H1 (cell line): Measurements from ENCODE around the gene GRK3. TPM values are rescaled to one million over a fixed set of nuclear protein-coding genes. Genes with fewer than 3 reads are reported as not detected.

Experiments used
- CTCF ChIA-PET: fragments of 300-600 bp; sonication (Branson Sonifier 250); formaldehyde crosslinking; loops from one replicate; lab custom pipeline; 2021; ENCODE audit not compliant: partially characterized antibody; lab: Charles Lee
- POLR2A ChIA-PET: fragments of 300-600 bp; sonication (Branson Sonifier 250); formaldehyde crosslinking; loops from one replicate; lab custom pipeline; 2021; ENCODE audit warnings: inconsistent platforms; ENCODE audit not compliant: partially characterized antibody; lab: Charles Lee
- DNase-seq, 2 experiments: peaks; one replicate each; pipeline versions ENCODE4 v3.0.0 to v3.0.0-alpha.2; 2010 to 2022; ENCODE audit warnings: low spot score in 2 of 2, low read depth in 1 of 2, mixed read lengths in 1 of 2
- FAIRE-seq: peaks from 2 replicates; lab custom pipeline; 2011; peaks lifted over from hg19 to GRCh38; lab: Jason Lieb, UNC
- H2AFZ ChIP-seq: 2 replicates; pipeline ENCODE4 v1.8.1; 2012; ENCODE audit warnings: low read length, inconsistent platforms
- H2AK5ac ChIP-seq: 2 replicates; pipeline ENCODE4 v1.6.1; 2013; ENCODE audit warnings: low read depth, low read length
- H2BK120ac ChIP-seq: replicated peaks from 2 replicates; pipeline ENCODE3; 2013; ENCODE audit warnings: low read depth, low read length, inconsistent platforms
- H2BK12ac ChIP-seq: 2 replicates; pipeline ENCODE4 v1.6.1; 2013; ENCODE audit warnings: low read depth, low read length
- H2BK15ac ChIP-seq: 2 replicates; pipeline ENCODE4 v1.6.1; 2013; ENCODE audit warnings: low read length
- H2BK20ac ChIP-seq: 2 replicates; pipeline ENCODE4 v1.6.1; 2013; ENCODE audit warnings: low read length
- H2BK5ac ChIP-seq: 2 replicates; pipeline ENCODE4 v1.6.1; 2013; ENCODE audit warnings: low read depth, low read length
- H3K14ac ChIP-seq: 2 replicates; pipeline ENCODE4 v1.6.1; 2013; ENCODE audit warnings: inconsistent platforms; ENCODE audit not compliant: insufficient read length
- H3K18ac ChIP-seq: 2 replicates; pipeline ENCODE4 v1.6.1; 2013; ENCODE audit warnings: low read length; ENCODE audit errors: extremely low read depth
- H3K23ac ChIP-seq: 2 replicates; pipeline ENCODE4 v1.6.1; 2013; ENCODE audit warnings: inconsistent platforms; ENCODE audit not compliant: insufficient read length
- H3K23me2 ChIP-seq: 2 replicates; pipeline ENCODE4 v1.6.1; 2013; ENCODE audit warnings: low read depth, low read length
- H3K27ac ChIP-seq: 2 replicates; pipeline ENCODE4 v1.6.1; 2011; ENCODE audit warnings: low read depth, low read length, inconsistent platforms
- H3K27me3 ChIP-seq, 4 experiments: replicated peaks in 1 of 4; 1 replicate in 1 of 4; 2 replicates in 3 of 4; pipeline versions ENCODE4 v1.6.1 to v1.8.1; 2011 to 2013; ENCODE audit warnings: low read length in 3 of 4, mild to moderate bottlenecking in 3 of 4, inconsistent platforms in 2 of 4, mixed read lengths in 2 of 4, moderate library complexity in 1 of 4; ENCODE audit not compliant: control insufficient read depth in 3 of 4, insufficient read depth in 3 of 4; ENCODE audit errors: extremely low read depth in 1 of 4
- H3K36me3 ChIP-seq, 4 experiments: 2 replicates each; pipeline versions ENCODE4 v1.6.1 to v1.8.1; 2011 to 2013; ENCODE audit warnings: mild to moderate bottlenecking in 4 of 4, low read length in 3 of 4, moderate library complexity in 2 of 4, control low read depth in 1 of 4, inconsistent platforms in 1 of 4; ENCODE audit not compliant: insufficient read depth in 4 of 4, control insufficient read depth in 2 of 4
- H3K4ac ChIP-seq: replicated peaks from 2 replicates; pipeline ENCODE3; 2013; ENCODE audit warnings: low read length, low read depth, mixed read lengths, inconsistent platforms; ENCODE audit not compliant: insufficient read length
- H3K4me1 ChIP-seq, 4 experiments: replicated peaks in 1 of 4; 1 replicate in 1 of 4; 2 replicates in 3 of 4; pipeline versions ENCODE4 v1.6.1 to v1.8.1; 2011 to 2013; ENCODE audit warnings: low read length in 3 of 4, inconsistent platforms in 2 of 4, mixed read lengths in 1 of 4; ENCODE audit not compliant: insufficient read depth in 4 of 4, control insufficient read depth in 3 of 4
- H3K4me2 ChIP-seq, 2 experiments: 2 replicates each; pipeline versions ENCODE4 v1.6.1 to v1.8.1; 2011 to 2013; ENCODE audit warnings: low read depth in 2 of 2, low read length in 2 of 2, control low read depth in 1 of 2, inconsistent platforms in 1 of 2, mild to moderate bottlenecking in 1 of 2; ENCODE audit not compliant: insufficient read depth in 1 of 2
- H3K4me3 ChIP-seq, 4 experiments: fragments of 200-600, 300-600 bp in 1 of 4; sonication (generic), shearing (Covaris generic), sonication (Bioruptor Twin) in 1 of 4; 2 replicates each; pipeline versions ENCODE4 v1.5.1 to v1.8.1; 2011 to 2016; ENCODE audit warnings: low read length in 4 of 4, low read depth in 3 of 4, control low read depth in 2 of 4, inconsistent platforms in 2 of 4, mild to moderate bottlenecking in 2 of 4, mixed read lengths in 1 of 4, moderate library complexity in 1 of 4; ENCODE audit not compliant: insufficient read depth in 2 of 4; ENCODE audit errors: extremely low read depth in 1 of 4
- H3K56ac ChIP-seq: replicated peaks from 2 replicates; pipeline ENCODE3; 2013; ENCODE audit warnings: low read depth, mild to moderate bottlenecking, mixed read lengths, low read length, inconsistent platforms; ENCODE audit not compliant: insufficient read length
- H3K79me1 ChIP-seq: 2 replicates; pipeline ENCODE4 v1.6.1; 2013; ENCODE audit warnings: low read depth, low read length, control low read depth
- H3K79me2 ChIP-seq, 2 experiments: 2 replicates each; pipeline versions ENCODE4 v1.6.1 to v1.8.1; 2012 to 2013; ENCODE audit warnings: low read length in 2 of 2, mild to moderate bottlenecking in 2 of 2, inconsistent platforms in 1 of 2; ENCODE audit not compliant: insufficient read depth in 2 of 2, control insufficient read depth in 1 of 2
- H3K9ac ChIP-seq, 4 experiments: replicated peaks in 1 of 4; 1 replicate in 1 of 4; 2 replicates in 3 of 4; pipeline versions ENCODE4 v1.6.1 to v1.8.1; 2011 to 2013; ENCODE audit warnings: low read depth in 3 of 4, low read length in 3 of 4, control low read depth in 2 of 4, mild to moderate bottlenecking in 2 of 4, moderate library complexity in 2 of 4, inconsistent platforms in 1 of 4; ENCODE audit errors: extremely low read depth in 1 of 4
- H3K9me3 ChIP-seq, 2 experiments: 2 replicates each; pipeline versions ENCODE4 v1.6.1 to v1.8.1; 2012 to 2013; ENCODE audit warnings: mild to moderate bottlenecking in 2 of 2, moderate library complexity in 2 of 2, control low read depth in 1 of 2, inconsistent platforms in 1 of 2, low read depth in 1 of 2, low read length in 1 of 2, mixed read lengths in 1 of 2; ENCODE audit not compliant: insufficient read depth in 2 of 2
- H4K20me1 ChIP-seq, 2 experiments: replicated peaks in 1 of 2; 2 replicates each; pipeline versions ENCODE3 to v1.8.1; 2011 to 2013; ENCODE audit warnings: inconsistent platforms in 2 of 2, low read length in 2 of 2, mild to moderate bottlenecking in 1 of 2; ENCODE audit not compliant: insufficient read depth in 2 of 2, control insufficient read depth in 1 of 2
- H4K5ac ChIP-seq: 2 replicates; pipeline ENCODE4 v1.6.1; 2013; ENCODE audit warnings: low read length, low read depth, mixed read lengths, inconsistent platforms; ENCODE audit not compliant: insufficient read length
- H4K8ac ChIP-seq: 2 replicates; pipeline ENCODE4 v1.8.0; 2013; ENCODE audit warnings: mild to moderate bottlenecking, moderate library complexity, low read length, inconsistent platforms; ENCODE audit not compliant: insufficient read depth; ENCODE audit errors: extremely low read depth
- H4K91ac ChIP-seq: replicated peaks from 2 replicates; pipeline ENCODE3; 2013; ENCODE audit warnings: low read length, mixed read lengths, inconsistent platforms; ENCODE audit not compliant: insufficient read length
- BACH1 ChIP-seq: IDR thresholded peaks from 2 replicates; pipeline ENCODE4 v1.6.1; 2012; ENCODE audit warnings: low read length, improper control_type of control experiment
- CREB1 ChIP-seq: IDR thresholded peaks from 2 replicates; pipeline ENCODE4 v1.6.1; 2012; ENCODE audit warnings: inconsistent platforms
- CTCF ChIP-seq, 3 experiments: IDR thresholded peaks; 1 replicate in 2 of 3; 2 replicates in 1 of 3; pipeline versions ENCODE4 v1.5.1 to v1.6.1; 2011; ENCODE audit warnings: low read length in 3 of 3, mild to moderate bottlenecking in 3 of 3, inconsistent platforms in 2 of 3, low read depth in 1 of 3, moderate library complexity in 1 of 3; ENCODE audit not compliant: insufficient read depth in 1 of 3; ENCODE audit errors: control extremely low read depth in 1 of 3
- JUND ChIP-seq: IDR thresholded peaks from 2 replicates; pipeline ENCODE4 v1.6.1; 2011; ENCODE audit warnings: mild to moderate bottlenecking, improper control_type of control experiment, low read length
- KDM1A ChIP-seq: fragments of 200-600, 300-600 bp; sonication (generic); IDR thresholded peaks from 2 replicates; pipeline ENCODE4 v1.7.1; 2016; ENCODE audit warnings: mild to moderate bottlenecking, low read length, borderline replicate concordance
- MAFK ChIP-seq: IDR thresholded peaks from 2 replicates; pipeline ENCODE4 v1.6.1; 2012; ENCODE audit warnings: low read depth, mild to moderate bottlenecking, improper control_type of control experiment, low read length
- SAP30 ChIP-seq: fragments of 300-600 bp; sonication (generic); IDR thresholded peaks from 2 replicates; pipeline ENCODE4 v1.7.1; 2012; ENCODE audit warnings: low read length, moderate library complexity, mild to moderate bottlenecking, inconsistent platforms; ENCODE audit not compliant: insufficient read depth, insufficient replicate concordance
- SIX5 ChIP-seq: IDR thresholded peaks from 2 replicates; pipeline ENCODE4 v1.6.1; 2011; ENCODE audit warnings: mild to moderate bottlenecking, low read depth, low read length
- SUZ12 ChIP-seq: fragments of 200-600 bp; sonication (generic); IDR thresholded peaks from 2 replicates; pipeline ENCODE4 v1.6.1; 2012; ENCODE audit warnings: mild to moderate bottlenecking, inconsistent platforms, low read length, moderate library complexity, mixed read lengths
- TBP ChIP-seq: IDR thresholded peaks from 2 replicates; pipeline ENCODE4 v1.6.1; 2011; ENCODE audit warnings: low read depth, low read length, improper control_type of control experiment
- WGBS, 2 experiments: shearing (Covaris generic) in 1 of 2; methylation state at CpG; one replicate each; pipeline versions ENCODE4 v1.1.6 to v1.1.7; 2013 to 2015; ENCODE audit warnings: low lambda C conversion rate in 2 of 2, mixed read lengths in 2 of 2, inconsistent platforms in 1 of 2, low coverage in 1 of 2, missing lambda C conversion rate in 1 of 2; ENCODE audit not compliant: insufficient replicate concordance in 2 of 2, insufficient coverage in 1 of 2, insufficient read length in 1 of 2; ENCODE audit errors: extremely low coverage in 1 of 2, missing lambda C conversion rate in 1 of 2; 5-methylcytosine and 5-hydroxymethylcytosine counted together
- polyA plus RNA-seq, 7 experiments: library from polyadenylated mRNA; depleted of rRNA in 3 of 7; stranded (reverse) in 5 of 7; unstranded in 2 of 7; fragments of >200 nt in 5 of 7; fragments of 200-250 nt in 2 of 7; gene quantifications; 1 replicate in 5 of 7; 2 replicates in 1 of 7; 4 replicates in 1 of 7; pipeline versions ENCODE4 v1.2.1 to v1.2.3, GENCODE V29; 2011 to 2013; ENCODE audit warnings: missing spikeins in 2 of 7, mixed read lengths in 2 of 7
- total RNA-seq: library from RNA; stranded (reverse); fragmentation: NEBNext Ultra II Directional; extraction: Animal tissue kit (Norgen Biotek cat#: 25700); gene quantifications from 2 replicates; pipeline ENCODE4 v1.2.1, GENCODE V29; 2021
- TF ChIP-seq, protein P1 (sequence below): IDR thresholded peaks from 2 replicates; pipeline ENCODE4 v1.6.1; 2012; ENCODE audit warnings: inconsistent platforms

Gene GRK3
- total and polyA plus RNA-seq, 2 of the 8 experiments (the other 6 are each of a cell fraction or from before 2014, with no cell fraction given): 7.5 to 35.3 TPM

- H2BK20ac ChIP-seq: no peak overlapping the region
- DNase-seq: no peak
- H3K4ac ChIP-seq: no peak overlapping the region
- no peak overlapping the region for H3K23ac ChIP-seq
- no peak overlapping the region for H2BK5ac ChIP-seq
- H4K5ac ChIP-seq: no peak overlapping the region
- no peak overlapping the region for H4K8ac ChIP-seq
- H3K27ac ChIP-seq: no peak overlapping the region
- H3K79me1 ChIP-seq: peaks cover 13% of the 10 kb centered on the region
- ChIA-PET CTCF (no interaction called here), POLR2A (no interaction called here)
- no peaks in the 10 kb centered on the region for H3K23me2 ChIP-seq
- no peak overlapping the region for H3K9ac ChIP-seq
- no peak overlapping the region for H2BK12ac ChIP-seq
- H3K4me3 ChIP-seq: no peak overlapping the region
- FAIRE-seq: no peak
- H4K91ac ChIP-seq: no peak overlapping the region
- H3K79me2 ChIP-seq: peaks cover 0 to 31% of the 10 kb centered on the region in 2 experiments; a peak in 3 of 4 replicates
- H3K4me2 ChIP-seq: no peak overlapping the region
- no peak overlapping the region for H3K18ac ChIP-seq
- no peak overlapping the region for H3K14ac ChIP-seq
- H2AK5ac ChIP-seq: no peak overlapping the region
- H3K56ac ChIP-seq: no peak overlapping the region
- H3K27me3 ChIP-seq: no peaks in the 10 kb centered on the region
- H2BK15ac ChIP-seq: no peak overlapping the region
- no peaks in the 10 kb centered on the region for H3K9me3 ChIP-seq
- no peak overlapping the region for H2BK120ac ChIP-seq
- peaks cover 0 to 1% (median 0%) of the 10 kb centered on the region in 4 experiments; a peak in 2 of 7 replicates for H3K4me1 ChIP-seq
- H3K36me3 ChIP-seq: no peaks in the 10 kb centered on the region
- no peak overlapping the region for H2AFZ ChIP-seq
- peaks cover 5 to 10% of the 10 kb centered on the region in 2 experiments for H4K20me1 ChIP-seq
- WGBS, 2 experiments: 83% methylated on average over 4 of the region's 4 CpGs; no CpG with 5 or more reads in 1 of the 2 experiments
- no peak for TF ChIP-seq TBP
- no peak for TF ChIP-seq KDM1A
- TF ChIP-seq CREB1: no peak
- no peak for TF ChIP-seq BACH1
- no peak for TF ChIP-seq SUZ12
- no peak for TF ChIP-seq SAP30
- no peak for TF ChIP-seq JUND
- TF ChIP-seq CTCF (IDR thresholded peaks at IDR 0.05; ENCODE audit: control extremely low read depth in 1 of 3, insufficient read depth in 1 of 3, low read depth in 1 of 3, low read length in 3 of 3): no peak
- no peak for TF ChIP-seq SIX5
- no peak for TF ChIP-seq MAFK
- TF ChIP-seq, protein P1, sequence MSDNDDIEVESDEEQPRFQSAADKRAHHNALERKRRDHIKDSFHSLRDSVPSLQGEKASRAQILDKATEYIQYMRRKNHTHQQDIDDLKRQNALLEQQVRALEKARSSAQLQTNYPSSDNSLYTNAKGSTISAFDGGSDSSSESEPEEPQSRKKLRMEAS: no peak
These were observed 62.9 kb downstream of the GRK3 start for GRCh38 chr22:25627271-25627852.
